Dedifferentiated amniotic fluid mesenchymal stem cell (primary cell): ENCODE data around the gene CAMK1D.

Experiments
- DNase-seq: peaks from one replicate; pipeline ENCODE4 v3.0.0-alpha.2; 2016; ENCODE audit errors: extremely low spot score

CAMK1D gene

GRCh38 chr10:12499076-12499986 is 150.0 kb downstream of the CAMK1D start:
- no peak for DNase-seq

GRCh38 chr10:12500381-12501303 is 151.3 kb downstream of the CAMK1D start:
- no peak for DNase-seq

GRCh38 chr10:12501324-12501723 is 152.0 kb downstream of the CAMK1D start:
- DNase-seq = no peak

DNA sequence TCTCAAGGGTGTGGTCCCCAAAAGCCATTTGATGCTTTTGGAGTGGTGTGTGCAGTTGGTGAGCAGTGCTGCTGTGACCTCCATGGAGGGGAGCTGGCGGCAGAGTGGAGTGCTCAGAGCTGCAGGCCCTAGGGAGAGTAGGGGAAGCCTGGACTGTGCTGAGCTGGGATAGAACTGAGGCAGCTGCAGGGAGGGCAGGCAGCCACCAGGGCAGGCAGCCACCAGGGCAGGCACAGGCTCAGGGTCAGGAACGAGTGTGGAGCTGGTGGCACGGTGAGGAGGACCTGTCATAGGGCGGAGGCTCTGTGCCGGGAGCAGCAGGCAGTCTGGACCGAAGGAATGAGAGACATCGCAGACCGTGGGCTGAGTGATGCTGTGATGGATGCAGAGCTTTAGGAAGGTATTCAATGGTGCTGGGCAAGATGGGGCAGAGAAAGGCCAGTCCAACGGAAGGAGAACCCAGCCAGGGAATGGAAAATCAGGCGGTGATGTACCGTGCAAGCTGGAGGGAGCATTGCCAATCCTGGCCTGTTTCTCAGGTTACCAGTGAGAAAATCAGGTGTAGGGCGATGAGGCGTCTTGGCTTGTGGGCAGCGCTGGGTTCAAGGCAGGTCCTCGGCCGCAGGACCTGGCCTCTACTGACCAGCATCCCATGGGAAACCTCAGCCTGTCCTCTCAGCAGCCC is 152.6 kb downstream of the CAMK1D start:
- no peak for DNase-seq

DNA sequence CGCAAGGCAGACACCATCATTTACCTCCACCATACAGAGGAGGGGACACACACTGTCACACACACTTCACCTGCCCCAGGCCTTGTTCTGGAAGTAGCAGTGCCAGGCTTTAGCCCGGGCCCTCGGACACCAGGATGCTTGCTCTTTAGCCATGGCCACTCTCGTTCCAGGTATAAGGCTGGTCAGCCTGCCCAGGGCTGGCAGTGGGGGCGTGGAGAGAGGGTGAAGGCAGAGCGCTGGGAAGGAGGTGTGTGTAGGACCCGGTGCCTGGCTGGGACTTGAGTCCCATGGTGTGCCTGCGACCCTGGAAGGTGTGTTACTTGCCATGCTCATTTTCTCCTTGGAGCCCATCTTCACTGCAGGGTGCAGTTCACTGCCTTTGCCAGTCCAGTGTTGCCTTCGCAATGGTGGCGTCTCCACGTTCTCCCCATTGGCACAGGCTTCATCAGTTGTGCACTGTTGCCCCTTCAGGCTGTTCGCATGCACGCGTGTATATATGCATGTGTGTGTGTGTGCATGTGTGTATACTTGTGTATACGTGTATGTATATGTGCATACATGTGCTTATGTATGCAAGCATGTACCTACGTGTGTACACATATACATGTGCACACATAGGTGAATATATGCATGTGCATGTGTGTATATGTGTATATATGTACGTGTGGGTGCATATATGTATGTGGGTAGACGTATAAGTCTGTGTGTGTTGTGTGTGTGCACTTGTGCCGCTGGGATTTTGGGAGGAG is 153.4 kb downstream of the CAMK1D start:
- DNase-seq = no peak

- no peak for DNase-seq
Observed at GRCh38 chr10:12503311-12503710, 154.0 kb downstream of the CAMK1D start.

GRCh38 chr10:12504176-12504575 is 154.8 kb downstream of the CAMK1D start:
- DNase-seq = no peak

DNA sequence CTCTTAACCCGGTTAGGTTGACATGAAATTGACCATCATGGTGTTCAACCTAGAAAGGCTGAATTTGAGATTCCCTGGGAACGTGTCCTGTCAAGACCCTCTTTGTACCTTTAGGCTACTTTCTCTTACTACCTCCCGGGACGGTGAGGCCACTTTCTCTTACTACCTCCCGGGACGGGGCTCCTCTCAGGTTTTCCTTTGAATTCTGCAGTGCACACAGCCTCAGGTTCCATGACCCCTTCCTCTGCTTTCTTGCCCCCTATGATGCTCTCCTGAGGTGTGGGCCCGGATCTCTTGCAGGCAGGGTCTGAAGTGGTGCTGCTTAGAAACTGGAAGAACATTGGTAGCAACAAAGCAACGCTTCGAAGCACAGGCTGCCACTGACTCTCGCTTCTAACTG is 155.3 kb downstream of the CAMK1D start:
- DNase-seq = no peak

DNA sequence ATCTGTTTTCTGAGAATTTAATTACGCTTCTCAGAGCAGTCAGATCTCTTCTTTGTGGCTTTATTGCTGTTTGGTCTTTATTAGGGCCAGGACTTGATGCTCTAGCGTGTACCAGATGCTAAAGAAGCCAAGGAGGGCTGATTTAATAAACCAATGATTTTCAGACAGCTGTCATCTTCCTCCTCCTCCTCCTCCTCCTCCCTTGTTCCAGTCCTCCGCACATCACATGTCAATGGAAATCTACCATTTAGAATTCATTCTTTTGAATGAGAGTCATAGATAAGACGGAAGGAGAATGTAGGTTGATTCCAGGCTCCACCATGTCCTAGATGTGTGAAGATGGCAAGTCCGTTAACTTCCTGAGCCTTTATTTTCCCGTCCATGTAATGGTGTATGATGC is 156.3 kb downstream of the CAMK1D start:
- DNase-seq = no peak

GRCh38 chr10:12507165-12507850 is 158.0 kb downstream of the CAMK1D start:
- DNase-seq = no peak

- DNase-seq = no peak
Observed at GRCh38 chr10:12508165-12508564, 158.8 kb downstream of the CAMK1D start.

DNA sequence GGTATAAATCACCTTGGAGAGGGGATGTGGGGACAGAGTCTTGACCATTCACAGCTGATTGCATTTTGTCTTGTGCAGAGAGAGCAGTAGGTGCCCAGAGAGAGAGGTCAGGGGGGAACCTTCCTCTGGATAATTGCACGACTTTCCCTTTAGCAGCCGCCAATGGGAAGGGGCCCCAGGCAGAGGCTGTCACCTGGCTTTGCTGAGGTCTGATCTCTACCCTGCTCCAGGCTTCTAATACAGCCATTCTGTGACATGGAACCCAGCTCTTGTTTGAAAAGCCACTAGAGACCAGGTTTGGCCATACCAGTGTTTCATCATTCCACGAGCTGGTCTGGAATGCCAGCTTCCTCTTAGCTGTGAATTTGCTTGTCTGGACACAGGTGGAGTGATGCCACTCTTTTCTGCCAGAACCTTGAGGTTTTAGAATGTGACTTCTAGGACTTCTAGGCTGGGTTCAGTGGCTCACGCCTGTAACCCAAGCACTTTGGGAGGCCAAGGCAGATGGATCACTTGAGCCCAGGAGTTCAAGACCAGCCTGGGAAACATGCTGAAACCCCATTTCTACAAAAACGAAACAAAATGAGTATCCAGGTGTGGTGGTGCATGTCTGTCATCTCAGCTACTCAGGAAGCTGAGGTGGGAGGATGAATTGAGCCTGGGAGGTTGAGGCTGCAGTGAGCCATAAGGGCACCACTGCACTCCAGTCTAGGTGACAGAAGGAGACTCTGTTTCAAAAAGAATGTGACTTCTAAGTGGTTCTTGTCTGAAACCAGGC is 159.9 kb downstream of the CAMK1D start:
- no peak for DNase-seq

- DNase-seq = no peak
Observed at GRCh38 chr10:12509794-12510100, 160.4 kb downstream of the CAMK1D start.

DNA sequence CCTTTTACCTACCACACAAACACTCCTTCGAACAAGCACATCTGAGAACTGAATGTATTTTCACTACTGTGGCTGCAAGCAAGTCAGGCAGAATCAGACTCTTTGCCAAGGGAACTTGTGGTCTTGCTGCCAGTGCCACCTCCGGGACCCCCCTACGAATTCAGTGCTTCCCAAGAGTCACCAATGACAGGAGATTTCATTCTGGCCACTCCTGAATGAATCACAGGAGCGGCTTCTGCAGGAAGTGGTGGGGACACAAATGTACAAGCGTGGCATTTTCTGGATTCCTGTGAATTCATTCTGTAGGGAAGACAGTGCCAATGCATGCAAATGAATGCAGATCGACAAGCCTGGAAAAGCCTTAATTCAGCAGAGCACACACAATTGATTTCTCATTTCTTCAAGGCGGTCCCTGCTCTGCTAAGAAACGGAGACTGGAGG is 161.2 kb downstream of the CAMK1D start:
- no peak for DNase-seq

DNA sequence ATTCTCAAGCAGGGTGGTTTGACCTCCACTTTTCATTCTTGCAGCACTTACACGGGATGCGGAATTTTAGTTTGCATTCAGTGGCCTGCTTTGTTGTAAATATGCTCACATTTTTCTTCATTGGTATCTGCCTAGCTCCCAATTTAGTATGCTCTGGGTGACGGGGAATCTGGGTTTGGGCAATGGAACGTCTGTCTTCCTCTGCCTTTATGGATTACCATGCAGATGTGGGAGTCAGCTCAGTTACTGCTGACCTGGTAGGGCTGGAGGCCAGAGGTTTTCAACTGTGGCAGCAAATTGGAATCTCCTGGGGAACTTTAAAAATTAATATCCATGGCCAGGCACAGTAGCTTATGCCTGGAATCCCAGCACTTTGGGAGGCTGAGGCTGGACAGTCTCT is 161.6 kb downstream of the CAMK1D start:
- DNase-seq = no peak

DNA sequence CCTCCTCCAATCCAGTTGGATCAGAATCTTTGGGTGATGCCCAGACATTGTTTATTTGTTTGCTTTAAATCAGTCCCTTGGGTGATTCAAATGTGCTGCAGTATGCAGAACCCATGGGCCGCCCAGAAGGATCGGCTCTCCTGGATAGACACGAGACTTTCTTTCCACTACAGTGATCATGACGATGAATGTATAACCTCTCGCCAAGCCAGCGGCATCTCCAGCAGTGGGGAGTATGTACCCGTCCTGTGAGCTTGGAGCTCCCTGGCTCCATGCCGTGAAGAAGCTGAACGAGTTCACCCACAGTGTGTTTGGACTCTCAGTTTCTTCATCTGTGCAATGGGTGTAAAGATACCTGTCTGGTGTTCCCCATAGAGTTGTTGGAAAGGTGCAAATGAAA is 162.3 kb downstream of the CAMK1D start:
- no peak for DNase-seq

GRCh38 chr10:12512332-12513002 is 163.1 kb downstream of the CAMK1D start:
- DNase-seq = no peak

DNA sequence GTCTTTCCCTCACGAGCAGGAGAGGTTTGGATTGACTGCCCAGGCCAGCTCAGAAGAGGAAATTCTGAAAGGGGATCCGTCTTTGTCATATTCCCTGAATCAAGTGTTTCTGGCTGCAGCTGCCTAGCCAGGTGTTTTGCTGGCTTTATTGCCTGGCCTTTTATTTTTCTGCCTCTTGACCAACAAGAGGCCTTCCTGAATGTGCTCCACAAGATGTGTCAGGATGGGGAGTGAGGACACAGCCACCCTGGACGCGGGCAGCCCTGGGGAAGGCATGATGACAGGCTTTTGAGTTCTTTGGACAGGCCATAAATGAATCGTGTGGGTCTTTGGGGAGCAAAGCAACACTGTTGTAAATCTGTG is 163.6 kb downstream of the CAMK1D start:
- no peak for DNase-seq
